ENCODE data around the gene ZP1.

Gene ZP1

GRCh38 chr11:60847281-60847680, 20.1 kb upstream of the ZP1 start:
- Histone ChIP-seq H3F3A (ENCODE audit: control insufficient read depth, insufficient read depth) (no peaks in the 10 kb centered on the region), H3K79me2 (ENCODE audit: control insufficient read depth, low read length) (peaks cover 54% of the 10 kb centered on the region)

GRCh38 chr11:60847896-60848295, 19.4 kb upstream of the ZP1 start:
- Histone ChIP-seq H4K20me1 (ENCODE audit: control insufficient read depth, insufficient read depth, low read depth, low read length) (peaks cover 6% of the 10 kb centered on the region; the same call in 1 of the 2 replicates), H3K4me2 (ENCODE audit: low read length) (no peak overlapping the region), H3K36me3 (ENCODE audit: control insufficient read depth, low read length) (peaks cover 79% of the 10 kb centered on the region), H3K9me3 (ENCODE audit: control insufficient read depth, insufficient read depth, low read length) (no peaks in the 10 kb centered on the region), H3K9me2 (replicated peaks; ENCODE audit: control insufficient read depth, low read length) (no peaks in the 10 kb centered on the region), H3K79me2 (ENCODE audit: control insufficient read depth, low read length) (peaks cover 48% of the 10 kb centered on the region), H3K27me3 (ENCODE audit: control insufficient read depth, low read length) (no peaks in the 10 kb centered on the region), H3K4me3 (ENCODE audit: low read length) (no peak overlapping the region), H3K27ac (ENCODE audit: low read depth, low read length) (no peak overlapping the region), H3K4me1 (ENCODE audit: control insufficient read depth, low read length) (peaks cover 23% of the 10 kb centered on the region), H3F3A (ENCODE audit: control insufficient read depth, insufficient read depth) (no peaks in the 10 kb centered on the region)
- TF ChIP-seq CTCF (IDR thresholded peaks at IDR 0.05; ENCODE audit: low read depth, low read length, poor library complexity, severe bottlenecking) (no peak), EZH2phosphoT487 (IDR thresholded peaks at IDR 0.05; ENCODE audit: borderline replicate concordance, low read length) (no peak)

More at GRCh38 chr11:60847281-60847680, 20.1 kb upstream of the ZP1 start:
- Histone ChIP-seq H3K9me2 (replicated peaks; ENCODE audit: control insufficient read depth, low read length) (no peaks in the 10 kb centered on the region), H3K9me3 (ENCODE audit: control insufficient read depth, insufficient read depth, low read length) (no peaks in the 10 kb centered on the region), H3K4me2 (ENCODE audit: low read length) (no peak overlapping the region), H3K4me3 (ENCODE audit: low read length) (no peak overlapping the region), H3K27ac (ENCODE audit: low read depth, low read length) (no peak overlapping the region), H3K36me3 (ENCODE audit: control insufficient read depth, low read length) (peaks cover 82% of the 10 kb centered on the region), H4K20me1 (ENCODE audit: control insufficient read depth, insufficient read depth, low read depth, low read length) (peaks cover 6% of the 10 kb centered on the region; the same call in 1 of the 2 replicates), H3K4me1 (ENCODE audit: control insufficient read depth, low read length) (peaks cover 23% of the 10 kb centered on the region), H3K27me3 (ENCODE audit: control insufficient read depth, low read length) (no peaks in the 10 kb centered on the region)
- no peak for TF ChIP-seq CTCF (IDR thresholded peaks at IDR 0.05; ENCODE audit: low read depth, low read length, poor library complexity, severe bottlenecking)
- TF ChIP-seq EZH2phosphoT487 (IDR thresholded peaks at IDR 0.05; ENCODE audit: borderline replicate concordance, low read length), result no peak

- no peaks in the 10 kb centered on the region for H3F3A ChIP-seq (ENCODE audit: control insufficient read depth, insufficient read depth)
- TF ChIP-seq EZH2phosphoT487 (IDR thresholded peaks at IDR 0.05; ENCODE audit: borderline replicate concordance, low read length) (no peak), CTCF (IDR thresholded peaks at IDR 0.05; ENCODE audit: low read depth, low read length, poor library complexity, severe bottlenecking) (no peak)
- H3K27me3 ChIP-seq (ENCODE audit: control insufficient read depth, low read length), result no peaks in the 10 kb centered on the region
- peaks cover 76% of the 10 kb centered on the region for H3K36me3 ChIP-seq (ENCODE audit: control insufficient read depth, low read length)
- no peak overlapping the region for H3K27ac ChIP-seq (ENCODE audit: low read depth, low read length)
- peaks cover 22% of the 10 kb centered on the region for H3K4me1 ChIP-seq (ENCODE audit: control insufficient read depth, low read length)
- no peaks in the 10 kb centered on the region for H3K9me3 ChIP-seq (ENCODE audit: control insufficient read depth, insufficient read depth, low read length)
- no peak overlapping the region for H3K4me3 ChIP-seq (ENCODE audit: low read length)
- no peak overlapping the region for H3K4me2 ChIP-seq (ENCODE audit: low read length)
- 0 out of 2 replicates have a peak, but pooled peaks cover 2% of the 10 kb centered on the region for H4K20me1 ChIP-seq (ENCODE audit: control insufficient read depth, insufficient read depth, low read depth, low read length)
- H3K79me2 ChIP-seq (ENCODE audit: control insufficient read depth, low read length), result peaks cover 40% of the 10 kb centered on the region
- H3K9me2 ChIP-seq (replicated peaks; ENCODE audit: control insufficient read depth, low read length), result no peaks in the 10 kb centered on the region
Observed at GRCh38 chr11:60848714-60849151, 18.6 kb upstream of the ZP1 start.

Measured in DOHH2 (cell line).